Activated T-cell treated with anti-CD3 and anti-CD28 coated beads for 4 hours (primary cell): ENCODE results near the gene GMFB.
"Not testable (repeated sequence)": the region's sequence is repeated elsewhere in the genome, so short reads cannot be mapped to it uniquely, and the experiment has no call there.

ENCODE experiments used
- DNase-seq: peaks from one replicate; pipeline ENCODE4 v3.0.0-alpha.2; 2020

GMFB gene

GRCh38 chr14:54490445-54491175 is 1.8 kb upstream of the GMFB start:
- no peak for DNase-seq

- DNase-seq = no peak
Measured at GRCh38 chr14:54489731-54490444, 1.1 kb upstream of the GMFB start.

- no peak for DNase-seq
Measured at GRCh38 chr14:54489318-54489683, 521 bp upstream of the GMFB start.

- DNase-seq = peak; percentile 14
Measured at GRCh38 chr14:54488318-54488645, 498 bp downstream of the GMFB start.

GRCh38 chr14:54487771-54488170 is 1.0 kb downstream of the GMFB start:
- DNase-seq = no peak

- DNase-seq = no peak
Measured at GRCh38 chr14:54486685-54487084, 2.1 kb downstream of the GMFB start.

GRCh38 chr14:54483846-54484245 is 4.9 kb downstream of the GMFB start:
- DNase-seq = no peak

GRCh38 chr14:54483073-54483745 is 5.6 kb downstream of the GMFB start:
- DNase-seq = no peak

- no peak for DNase-seq
Measured at GRCh38 chr14:54481695-54482094, 7.1 kb downstream of the GMFB start.

GRCh38 chr14:54480830-54481562 is 7.8 kb downstream of the GMFB start:
- no peak for DNase-seq

- no peak for DNase-seq
Measured at GRCh38 chr14:54478636-54479215, 10.1 kb downstream of the GMFB start.

GRCh38 chr14:54475911-54476310 is 12.9 kb downstream of the GMFB start:
- DNase-seq = no peak

- DNase-seq = no peak
Measured at GRCh38 chr14:54475187-54475899, 13.4 kb downstream of the GMFB start.

GRCh38 chr14:54474232-54474793 is 14.5 kb downstream of the GMFB start:
- no peak for DNase-seq

- no peak for DNase-seq
Measured at GRCh38 chr14:54472315-54472714, 16.5 kb downstream of the GMFB start.

GRCh38 chr14:54471641-54472040 is 17.1 kb downstream of the GMFB start:
- DNase-seq = no peak

- no peak for DNase-seq
Measured at GRCh38 chr14:54470701-54471100, 18.1 kb downstream of the GMFB start.

GRCh38 chr14:54467280-54467679 is 21.5 kb downstream of the GMFB start:
- DNase-seq = no peak

GRCh38 chr14:54465654-54466053 is 23.1 kb downstream of the GMFB start:
- no peak for DNase-seq

- no peak for DNase-seq
Measured at GRCh38 chr14:54462048-54462447, 26.7 kb downstream of the GMFB start.

- no peak for DNase-seq
Measured at GRCh38 chr14:54459106-54459505, 29.7 kb downstream of the GMFB start.

GRCh38 chr14:54458536-54458935 is 30.2 kb downstream of the GMFB start:
- not testable (repeated sequence) for DNase-seq
